HCT116 (cell line): ENCODE results near the gene DNM3.

ENCODE experiments used
- CTCF ChIP-seq, 3 experiments: fragments of 200-600 bp in 1 of 3; sonication (generic) in 1 of 3; IDR thresholded peaks in 2 of 3; conservative IDR thresholded peaks in 1 of 3; 2 replicates each; pipeline ENCODE4 v1.5.1; 2012 to 2017; ENCODE audit warnings: low read depth in 2 of 3, low read length in 2 of 3, antibody characterized with exemption in 1 of 3, borderline replicate concordance in 1 of 3, control low read depth in 1 of 3, mild to moderate bottlenecking in 1 of 3, mixed read lengths in 1 of 3, mixed run types in 1 of 3, moderate library complexity in 1 of 3; ENCODE audit not compliant: insufficient read depth in 1 of 3
- EZH2phosphoT487 ChIP-seq: fragments of 200-600 bp; IDR thresholded peaks from 2 replicates; pipeline ENCODE4 v1.6.1; 2018; ENCODE audit warnings: antibody characterized with exemption, borderline replicate concordance

GRCh38 chr1:172051898-172052297, 210.6 kb downstream of the DNM3 start:
- TF ChIP-seq EZH2phosphoT487 (no peak), CTCF (IDR thresholded peaks at IDR 0.05 in 2 of 3, conservative IDR thresholded peaks at IDR 0.05 in 1 of 3; ENCODE audit: borderline replicate concordance in 1 of 3, insufficient read depth in 1 of 3, low read depth in 2 of 3, low read length in 2 of 3) (no peak)
